Measurements from ENCODE around the gene APOBEC3B. TPM values are rescaled to one million over a fixed set of nuclear protein-coding genes. Genes with fewer than 3 reads are reported as not detected.
"Not testable (repeated sequence)": the region's sequence is repeated elsewhere in the genome, so short reads cannot be mapped to it uniquely, and the experiment has no call there.

The APOBEC3B gene
- total RNA-seq, 1 donor, result 1.6 TPM

DNA sequence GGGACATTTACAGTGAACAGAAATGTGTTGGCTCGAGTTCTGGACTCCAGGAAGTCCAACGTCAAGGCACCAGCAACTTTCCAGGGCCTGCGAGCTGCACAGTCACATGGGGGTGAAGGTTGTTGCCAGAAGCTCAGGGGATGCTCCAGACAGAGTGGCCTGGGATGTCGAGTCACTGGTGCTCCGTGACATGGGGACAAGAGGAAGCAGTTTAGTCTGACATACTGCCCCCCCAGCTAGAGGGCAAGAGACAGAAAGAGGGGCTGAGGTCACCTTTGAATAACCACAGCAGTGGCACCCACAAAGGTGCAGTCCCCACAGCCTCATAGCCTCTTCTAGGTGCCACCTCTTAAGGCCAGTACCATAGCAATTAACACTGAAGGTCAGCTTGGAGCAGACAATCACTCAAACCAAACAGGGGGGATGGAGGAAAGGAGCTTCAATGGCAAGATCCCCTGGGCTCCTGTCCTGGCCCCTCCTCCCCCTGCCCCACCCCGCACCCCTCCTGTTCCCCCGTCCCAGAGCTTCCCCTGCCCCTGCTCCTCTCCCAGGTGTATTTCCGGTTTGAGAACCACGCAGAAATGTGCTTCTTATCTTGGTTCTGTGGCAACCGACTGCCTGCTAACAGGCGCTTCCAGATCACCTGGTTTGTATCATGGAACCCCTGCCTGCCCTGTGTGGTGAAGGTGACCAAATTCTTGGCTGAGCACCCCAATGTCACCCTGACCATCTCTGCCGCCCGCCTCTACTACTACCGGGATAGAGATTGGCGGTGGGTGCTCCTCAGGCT is 42.6 kb downstream of the APOBEC3B start:
- DNase-seq (ENCODE audit: low read depth in 2 of 3, low spot score in 2 of 3), result no peak

DNA sequence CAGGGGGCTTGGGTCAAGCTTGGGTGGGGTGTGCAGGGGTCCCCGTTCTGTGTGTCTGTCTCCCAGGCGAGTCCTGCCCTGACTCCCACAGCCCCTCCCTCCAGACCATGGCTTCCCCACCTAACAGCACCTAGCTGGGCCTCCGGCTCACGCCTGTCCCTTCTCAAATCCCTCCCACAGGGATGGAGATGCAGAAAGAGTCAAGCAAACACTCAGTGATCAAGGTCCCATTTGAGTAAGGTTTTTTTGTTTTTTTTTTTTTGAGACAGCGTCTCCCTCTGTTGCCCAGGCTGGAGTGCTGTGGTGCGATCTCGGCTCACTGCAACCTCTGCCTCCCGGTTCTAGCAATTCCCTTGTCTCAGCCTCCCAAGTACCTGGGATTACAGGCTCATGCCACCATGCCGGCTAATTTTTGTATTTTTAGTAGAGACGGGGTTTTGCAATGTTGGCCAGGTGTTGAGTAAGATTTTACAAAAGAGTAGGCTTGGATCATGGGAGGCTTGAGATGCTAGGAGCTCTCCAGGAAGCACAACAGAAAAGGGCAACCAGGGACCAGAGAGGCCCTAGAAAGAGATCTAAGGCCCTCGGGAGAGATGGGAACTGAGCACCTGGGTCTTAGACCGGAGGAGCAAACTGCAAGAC is 44.5 kb downstream of the APOBEC3B start:
- DNase-seq (ENCODE audit: low read depth in 2 of 3, low spot score in 2 of 3), result no peak

DNA sequence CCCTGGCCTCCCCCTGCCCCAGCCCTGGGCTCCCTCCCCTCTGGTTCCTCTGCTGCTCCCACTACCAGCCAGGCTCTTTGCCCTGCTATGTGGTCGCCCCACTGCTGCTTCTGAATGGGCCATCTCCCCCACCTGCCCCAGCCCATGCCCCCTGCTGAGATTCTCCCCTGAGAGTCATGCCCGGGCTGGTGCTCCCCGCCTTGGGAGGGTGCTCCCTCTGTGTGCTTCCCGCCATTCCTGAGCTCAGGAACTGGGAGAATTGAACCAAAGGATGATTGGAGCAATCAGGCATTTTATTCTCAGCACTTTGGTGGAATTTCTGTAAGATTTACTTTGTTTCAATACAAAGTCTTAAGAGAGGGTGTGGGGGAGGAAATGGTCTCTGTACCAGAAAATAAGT is 45.6 kb downstream of the APOBEC3B start:
- no peak for DNase-seq (ENCODE audit: low read depth in 2 of 3, low spot score in 2 of 3)

DNA sequence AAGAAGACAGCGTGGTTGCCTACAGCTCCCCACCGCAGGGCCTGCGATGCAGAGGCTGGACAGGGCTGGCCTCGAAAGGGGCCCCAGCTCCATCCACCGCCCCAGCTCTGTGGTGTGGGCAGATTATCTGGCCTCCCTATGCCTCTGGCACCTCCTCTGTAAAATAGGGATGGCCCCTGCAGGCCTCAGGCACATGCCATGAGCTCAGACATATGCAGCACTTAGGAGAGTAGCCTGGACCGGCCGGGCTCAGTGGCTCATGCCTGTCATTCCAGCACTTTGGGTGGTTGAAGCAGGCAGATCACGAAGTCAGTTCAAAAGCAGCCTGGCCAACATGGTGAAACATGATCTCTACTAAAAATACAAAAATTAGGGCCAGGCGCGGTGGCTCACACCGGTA is 46.1 kb downstream of the APOBEC3B start:
- DNase-seq (ENCODE audit: low read depth in 2 of 3, low spot score in 2 of 3), result no peak

DNA sequence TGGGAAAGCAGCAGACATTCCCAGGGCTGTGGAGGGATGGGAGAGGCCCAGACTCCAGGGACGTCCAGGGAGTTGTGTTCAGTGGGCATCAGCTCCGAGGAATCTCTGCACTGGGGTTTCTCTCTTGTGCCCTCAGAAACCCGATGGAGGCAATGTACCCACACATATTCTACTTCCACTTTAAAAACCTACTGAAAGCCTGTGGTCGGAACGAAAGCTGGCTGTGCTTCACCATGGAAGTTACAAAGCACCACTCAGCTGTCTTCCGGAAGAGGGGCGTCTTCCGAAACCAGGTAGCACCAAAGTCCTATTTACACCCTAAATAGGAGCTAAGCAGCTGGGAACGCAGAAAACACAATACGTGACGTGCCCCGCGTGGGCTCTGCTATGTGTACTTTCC is 47.1 kb downstream of the APOBEC3B start:
- no peak for DNase-seq (ENCODE audit: low read depth in 2 of 3, low spot score in 2 of 3)

DNA sequence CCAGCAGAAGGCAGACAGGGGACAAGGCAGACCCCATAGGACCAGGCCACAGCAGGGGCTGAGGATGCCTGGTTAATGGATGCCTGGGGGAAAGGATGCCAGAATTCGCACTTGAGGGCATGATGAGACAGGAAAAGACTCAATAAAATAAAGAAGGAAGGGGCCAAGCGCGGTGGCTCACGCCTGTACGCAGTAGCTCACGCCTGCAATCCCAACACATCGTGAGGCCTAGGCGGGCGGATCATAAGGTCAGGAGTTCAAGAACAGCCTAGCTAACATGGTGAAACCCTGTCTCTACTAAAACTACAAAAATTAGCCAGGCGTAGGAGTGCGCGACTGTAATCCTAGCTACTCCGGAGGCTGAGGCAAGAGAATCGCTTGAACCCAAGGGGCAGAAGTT is 48.6 kb downstream of the APOBEC3B start:
- no peak for DNase-seq (ENCODE audit: low read depth in 2 of 3, low spot score in 2 of 3)

DNA sequence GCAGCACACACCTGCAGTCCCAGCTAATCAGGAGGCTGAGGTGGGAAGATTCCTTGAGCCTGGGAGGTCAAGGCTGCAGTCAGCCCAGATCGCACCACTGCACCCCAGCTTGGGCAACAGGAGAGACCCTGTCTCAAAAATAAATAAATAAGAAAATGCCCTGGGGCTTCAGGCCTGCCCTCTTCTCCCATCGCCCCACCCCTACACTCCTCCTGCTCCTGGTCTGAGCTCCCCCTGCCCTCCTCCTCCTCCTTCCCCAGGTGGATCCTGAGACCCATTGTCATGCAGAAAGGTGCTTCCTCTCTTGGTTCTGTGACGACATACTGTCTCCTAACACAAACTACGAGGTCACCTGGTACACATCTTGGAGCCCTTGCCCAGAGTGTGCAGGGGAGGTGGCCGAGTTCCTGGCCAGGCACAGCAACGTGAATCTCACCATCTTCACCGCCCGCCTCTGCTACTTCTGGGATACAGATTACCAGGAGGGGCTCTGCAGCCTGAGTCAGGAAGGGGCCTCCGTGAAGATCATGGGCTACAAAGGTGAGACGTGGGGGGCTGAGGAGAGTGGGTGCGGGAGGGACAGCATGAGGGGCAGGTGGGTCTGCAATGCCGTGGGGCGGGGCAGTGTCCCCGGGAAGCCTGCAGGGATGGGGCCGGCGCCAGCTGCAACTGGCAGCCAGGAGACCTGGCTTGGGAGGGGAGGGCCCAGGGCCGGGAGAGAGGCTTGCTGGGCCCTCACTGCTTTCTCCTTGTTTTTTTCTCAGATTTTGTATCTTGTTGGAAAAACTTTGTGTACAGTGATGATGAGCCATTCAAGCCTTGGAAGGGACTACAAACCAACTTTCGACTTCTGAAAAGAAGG is 49.5 kb downstream of the APOBEC3B start:
- not testable (repeated sequence) for DNase-seq (ENCODE audit: low read depth in 2 of 3, low spot score in 2 of 3)

DNA sequence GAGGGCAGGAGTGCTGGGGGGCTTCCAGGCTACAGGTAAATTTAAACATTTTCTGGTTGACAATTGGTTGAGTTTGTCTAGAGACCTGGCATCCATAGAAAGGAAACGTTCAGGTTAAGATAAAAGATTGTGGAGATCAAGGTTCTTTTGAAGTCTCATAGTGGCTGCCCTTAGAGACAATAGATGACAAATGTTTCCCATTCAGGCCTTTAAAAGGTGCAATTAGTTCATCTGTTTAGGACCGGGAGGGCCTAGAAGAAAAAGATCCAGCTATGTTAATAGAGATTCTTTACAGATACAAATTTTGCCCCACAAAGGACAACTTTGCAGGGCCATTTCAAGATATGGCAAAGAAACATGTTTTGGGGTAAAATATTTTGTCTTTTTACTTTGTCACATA is 54.9 kb downstream of the APOBEC3B start:
- not testable (repeated sequence) for DNase-seq (ENCODE audit: low read depth in 2 of 3, low spot score in 2 of 3)

DNA sequence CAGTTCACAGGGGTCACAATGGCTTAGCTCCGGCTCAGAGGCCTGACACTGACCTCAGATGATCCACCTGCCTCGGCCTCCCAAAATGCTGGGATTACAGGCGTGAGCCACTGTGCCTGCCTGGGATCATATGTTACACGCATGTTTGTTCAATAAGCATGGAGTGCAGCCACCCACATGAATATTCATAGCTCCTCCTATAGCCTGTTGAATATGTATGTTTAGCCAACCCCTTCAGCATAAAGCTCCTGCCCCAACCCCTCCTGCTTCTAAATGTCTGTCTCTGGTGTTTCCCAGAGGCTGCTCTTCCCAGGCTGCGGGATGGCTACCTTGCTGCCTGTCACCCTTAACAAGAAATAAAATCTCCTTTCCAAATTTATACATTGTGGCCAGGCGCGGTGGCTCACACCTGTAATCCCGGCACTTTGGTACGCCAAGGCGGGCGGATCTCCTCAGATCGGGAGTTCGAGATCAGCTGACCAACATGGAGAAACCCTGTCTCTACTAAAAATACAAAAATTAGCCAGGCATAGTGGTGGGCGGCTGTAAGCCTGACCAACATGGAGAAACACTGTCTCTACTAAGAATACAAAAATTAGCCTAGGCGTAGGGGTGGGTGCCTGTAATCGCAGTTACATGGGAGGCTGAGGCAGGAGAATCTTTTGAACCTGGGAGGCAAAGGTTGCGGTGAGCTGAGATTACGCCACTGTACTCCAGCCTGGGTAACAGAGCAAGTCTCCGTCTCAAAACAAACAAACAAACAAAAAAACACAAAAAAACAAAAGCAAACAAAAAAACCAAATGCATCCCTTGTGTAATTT is 57.4 kb downstream of the APOBEC3B start:
- no peak for DNase-seq (ENCODE audit: low read depth in 2 of 3, low spot score in 2 of 3)

DNA sequence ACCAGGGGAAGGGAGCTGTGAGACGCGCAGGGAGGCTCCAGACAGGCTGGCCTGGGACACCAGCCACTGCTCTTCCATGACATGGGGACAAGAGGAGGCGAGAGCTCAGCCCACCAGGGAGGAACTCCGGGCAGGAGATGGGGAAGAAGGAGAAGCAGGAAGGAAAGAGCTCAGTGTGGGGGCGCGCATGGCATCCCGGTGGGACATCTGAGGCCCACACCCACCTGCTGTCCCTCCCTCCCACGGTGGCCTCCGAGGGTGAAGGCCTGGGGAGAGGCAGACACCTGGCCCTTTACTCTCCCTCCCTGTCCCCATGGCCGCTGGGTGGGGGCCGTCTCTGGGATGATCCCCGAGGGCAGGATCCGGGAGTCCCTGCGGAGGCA is 58.0 kb downstream of the APOBEC3B start:
- DNase-seq (ENCODE audit: low read depth in 2 of 3, low spot score in 2 of 3), result not testable (repeated sequence)

DNA sequence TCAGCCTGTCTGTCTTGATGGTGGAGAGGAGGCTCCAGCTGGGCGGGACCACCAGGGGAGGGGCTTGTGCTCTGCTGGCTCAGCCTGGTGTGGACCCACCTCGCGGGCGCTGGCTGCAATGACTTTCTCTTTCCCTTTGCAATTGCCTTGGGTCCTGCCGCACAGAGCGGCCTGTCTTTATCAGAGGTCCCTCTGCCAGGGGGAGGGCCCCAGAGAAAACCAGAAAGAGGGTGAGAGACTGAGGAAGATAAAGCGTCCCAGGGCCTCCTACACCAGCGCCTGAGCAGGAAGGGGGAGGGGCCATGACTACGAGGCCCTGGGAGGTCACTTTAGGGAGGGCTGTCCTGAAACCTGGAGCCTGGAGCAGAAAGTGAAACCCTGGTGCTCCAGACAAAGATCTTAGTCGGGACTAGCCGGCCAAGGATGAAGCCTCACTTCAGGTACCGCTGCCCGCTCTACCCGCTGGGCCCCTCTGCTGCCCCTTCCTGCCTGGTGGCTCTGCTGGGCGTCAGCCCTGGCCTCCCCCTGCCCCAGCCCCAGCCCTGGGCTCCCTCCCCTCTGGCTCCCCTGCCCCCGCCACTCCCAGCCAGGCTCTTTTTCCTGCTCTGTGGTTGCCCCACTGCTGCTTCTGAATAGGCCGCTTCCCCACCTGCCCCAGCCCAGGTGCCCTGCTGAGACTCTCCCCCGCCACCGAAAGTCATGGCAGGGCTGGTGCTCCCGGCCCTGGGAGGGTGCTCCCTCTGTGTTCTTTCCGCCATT is 58.6 kb downstream of the APOBEC3B start, which contains the start of gene APOBEC3F:
TSS of gene APOBEC3F (plus strand) at position 327 of the 759 bp plus-strand sequence. CDS start at position 424, 97 bp downstream.
- DNase-seq (ENCODE audit: low read depth in 2 of 3, low spot score in 2 of 3), result peak in 2 of 3 donors; percentile 42 to 60

DNA sequence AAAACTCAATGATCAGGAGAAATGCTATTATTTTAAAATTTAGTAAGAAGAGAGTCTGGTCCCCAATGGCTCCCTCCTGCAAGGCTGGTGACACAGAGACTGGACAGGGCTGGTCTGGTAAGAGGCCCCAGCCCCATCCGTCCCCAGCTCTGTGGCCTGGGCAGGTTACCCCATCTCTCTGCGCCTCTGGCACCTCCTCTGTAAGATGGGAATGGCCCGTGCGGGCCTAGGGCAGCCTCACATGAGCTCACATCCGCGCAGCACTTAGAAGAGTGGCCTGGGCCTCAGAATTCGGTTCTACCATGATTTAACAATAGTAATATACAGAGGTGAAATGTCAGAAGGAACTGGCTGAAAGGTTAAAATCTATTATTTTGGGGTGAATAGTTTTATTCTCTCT is 59.8 kb downstream of the APOBEC3B start:
- no peak for DNase-seq (ENCODE audit: low read depth in 2 of 3, low spot score in 2 of 3)

Other genes with a start within 250 kb of the APOBEC3B start
- gene SUN2, start 226.3 kb upstream of the APOBEC3B start, total RNA-seq, result 256 TPM
- gene DNAL4, start 188.2 kb upstream of the APOBEC3B start, total RNA-seq, result 14.8 TPM
- gene NPTXR, start 138.3 kb upstream of the APOBEC3B start, total RNA-seq, result 0.27 TPM
- 15.6 TPM for gene CBX6, start 110.1 kb upstream of the APOBEC3B start, total RNA-seq
- gene APOBEC3A, start 24.7 kb upstream of the APOBEC3B start, total RNA-seq, result 1.9 TPM
- 12.9 TPM for gene APOBEC3C, start 31.9 kb downstream of the APOBEC3B start, total RNA-seq
- gene APOBEC3D, start 38.8 kb downstream of the APOBEC3B start, total RNA-seq, result 7.3 TPM
- 8.9 TPM for gene APOBEC3F, start 58.5 kb downstream of the APOBEC3B start, total RNA-seq
- 38.8 TPM for gene APOBEC3G, start 94.9 kb downstream of the APOBEC3B start, total RNA-seq
- 0.27 TPM for gene APOBEC3H, start 114.9 kb downstream of the APOBEC3B start, total RNA-seq
- gene CBX7, start 170.3 kb downstream of the APOBEC3B start, total RNA-seq, result 10.0 TPM

Measured in hematopoietic multipotent progenitor cell (in vitro differentiated cells).